GM23248 (cell line): ENCODE data around the gene SEMA4G.

Experiments
- EZH2 ChIP-seq: fragments of 200-600 bp; sonication (generic); IDR thresholded peaks from 2 replicates; pipeline ENCODE4 v1.6.1; 2018; ENCODE audit warnings: antibody characterized with exemption, mild to moderate bottlenecking; ENCODE audit not compliant: insufficient read depth, poor library complexity, severe bottlenecking
- EZH2phosphoT487 ChIP-seq: fragments of 200-600 bp; sonication (generic); IDR thresholded peaks from 2 replicates; pipeline ENCODE4 v1.6.1; 2018; ENCODE audit warnings: antibody characterized with exemption, moderate library complexity, mild to moderate bottlenecking, low read depth; ENCODE audit not compliant: insufficient read depth

DNA sequence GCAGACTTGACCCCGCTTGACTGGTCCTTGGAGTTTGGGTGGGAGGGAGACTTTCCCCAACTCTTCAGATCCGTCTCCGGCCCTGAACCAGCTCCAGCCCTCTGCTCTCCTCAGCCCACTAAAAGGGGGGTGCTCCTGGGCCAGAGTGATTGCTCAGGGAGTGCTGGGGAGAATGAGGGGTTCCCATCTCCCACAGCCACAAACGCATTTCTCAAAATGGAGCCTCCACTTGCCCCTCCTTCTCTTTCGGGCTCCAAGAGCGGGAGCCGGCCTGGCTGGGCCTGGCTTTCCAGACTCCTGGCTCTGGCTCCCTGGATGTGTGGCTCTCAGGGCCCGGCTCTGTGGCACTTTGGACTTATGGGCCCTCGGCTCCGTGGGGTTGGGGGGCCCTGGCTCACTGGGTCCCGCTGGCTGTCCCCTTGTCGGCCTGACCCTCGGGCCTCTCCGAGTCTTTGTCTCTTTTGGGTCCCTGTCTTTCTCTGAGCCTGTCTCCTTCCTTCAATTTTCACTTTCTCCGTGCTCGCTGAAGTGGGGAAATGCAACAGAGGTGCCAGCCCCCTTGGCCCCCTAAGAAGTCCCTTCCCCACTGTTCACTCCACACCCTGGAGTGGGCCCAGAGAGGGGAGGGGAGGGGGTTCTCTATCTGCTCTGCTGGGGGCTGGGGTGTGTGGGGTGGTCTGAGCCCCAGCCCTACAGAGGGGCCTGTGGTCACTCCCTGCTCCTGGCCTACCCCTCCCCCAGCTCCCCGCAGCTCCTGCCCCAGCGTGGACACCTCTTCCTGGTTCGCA is 31.0 kb downstream of the SEMA4G start:
- TF ChIP-seq EZH2 (no peak), EZH2phosphoT487 (no peak)
